Endothelial cell (in vitro differentiated cells): ENCODE data around the gene PACRG. TPM values are rescaled to one million over a fixed set of nuclear protein-coding genes. Genes with fewer than 3 reads are reported as not detected.

Experiments
- DNase-seq: peaks from one replicate; pipeline ENCODE4 v3.0.0; 2021; ENCODE audit warnings: low spot score
- H3K27ac Mint-ChIP-seq: one replicate; pipeline ENCODE4 v1.8.0; 2021; ENCODE audit warnings: mixed read lengths, inconsistent platforms; ENCODE audit not compliant: unreplicated experiment
- H3K27me3 Mint-ChIP-seq: one replicate; pipeline ENCODE4 v1.8.0; 2021; ENCODE audit warnings: mild to moderate bottlenecking, moderate library complexity, mixed read lengths, inconsistent platforms; ENCODE audit not compliant: unreplicated experiment
- H3K36me3 Mint-ChIP-seq: one replicate; pipeline ENCODE4 v1.8.0; 2021; ENCODE audit warnings: mild to moderate bottlenecking, low read depth, mixed read lengths, inconsistent platforms; ENCODE audit not compliant: unreplicated experiment
- H3K4me1 Mint-ChIP-seq: one replicate; pipeline ENCODE4 v1.8.0; 2021; ENCODE audit warnings: mild to moderate bottlenecking, mixed read lengths, inconsistent platforms; ENCODE audit not compliant: unreplicated experiment
- H3K4me3 Mint-ChIP-seq: one replicate; pipeline ENCODE4 v1.8.0; 2021; ENCODE audit warnings: mild to moderate bottlenecking, mixed read lengths, inconsistent platforms; ENCODE audit not compliant: unreplicated experiment
- H3K9me3 Mint-ChIP-seq: one replicate; pipeline ENCODE4 v1.8.0; 2021; ENCODE audit warnings: mixed read lengths, inconsistent platforms; ENCODE audit not compliant: unreplicated experiment
- CTCF ChIP-seq: fragments of 200-600 bp; sonication (generic); IDR thresholded peaks from one replicate; pipeline ENCODE4 v1.5.0; 2021; ENCODE audit warnings: antibody characterized with exemption; ENCODE audit not compliant: unreplicated experiment
- total RNA-seq: library from RNA; stranded (reverse); fragmentation: NEBNext Ultra II Directional; extraction: Animal tissue kit (Norgen Biotek cat#: 25700); gene quantifications from one replicate; pipeline ENCODE4 v1.2.1, GENCODE V29; 2021; ENCODE audit not compliant: unreplicated experiment

PACRG gene
- total RNA-seq, 1 donor from 2014 or later = 1.1 TPM

GRCh38 chr6:163085426-163085825, 357.7 kb downstream of the PACRG start:
- Mint-ChIP-seq H3K4me3 (no peak overlapping the region), H3K36me3 (peaks cover 6% of the 10 kb centered on the region), H3K27ac (no peak overlapping the region), H3K4me1 (peaks cover 31% of the 10 kb centered on the region), H3K27me3 (peaks cover 2% of the 10 kb centered on the region), H3K9me3 (no peaks in the 10 kb centered on the region)
- TF ChIP-seq CTCF = no peak
- DNase-seq = no peak

GRCh38 chr6:163085861-163086623, 358.3 kb downstream of the PACRG start:
- Mint-ChIP-seq H3K4me1 (peaks cover 31% of the 10 kb centered on the region), H3K4me3 (no peak overlapping the region), H3K27ac (no peak overlapping the region), H3K9me3 (no peaks in the 10 kb centered on the region), H3K27me3 (peaks cover 2% of the 10 kb centered on the region), H3K36me3 (peaks cover 6% of the 10 kb centered on the region)
- TF ChIP-seq CTCF = no peak
- DNase-seq = no peak

GRCh38 chr6:163086624-163086920, 358.8 kb downstream of the PACRG start:
- Mint-ChIP-seq H3K4me1 (peaks cover 31% of the 10 kb centered on the region), H3K27ac (no peak overlapping the region), H3K36me3 (peaks cover 6% of the 10 kb centered on the region), H3K4me3 (no peak overlapping the region), H3K27me3 (peaks cover 2% of the 10 kb centered on the region), H3K9me3 (no peaks in the 10 kb centered on the region)
- no peak for DNase-seq
- no peak for TF ChIP-seq CTCF

- no peak for DNase-seq
- Mint-ChIP-seq H3K4me1 (peaks cover 28% of the 10 kb centered on the region), H3K4me3 (no peak overlapping the region), H3K27ac (no peak overlapping the region), H3K9me3 (no peaks in the 10 kb centered on the region), H3K36me3 (peaks cover 6% of the 10 kb centered on the region), H3K27me3 (peaks cover 2% of the 10 kb centered on the region)
- TF ChIP-seq CTCF = no peak
Measured at GRCh38 chr6:163087981-163088380, 360.2 kb downstream of the PACRG start.

- TF ChIP-seq CTCF = no peak
- Mint-ChIP-seq H3K4me3 (no peak overlapping the region), H3K27ac (no peak overlapping the region), H3K27me3 (peaks cover 1% of the 10 kb centered on the region), H3K4me1 (no peaks in the 10 kb centered on the region), H3K36me3 (no peaks in the 10 kb centered on the region), H3K9me3 (no peaks in the 10 kb centered on the region)
- no peak for DNase-seq
Measured at GRCh38 chr6:163092876-163093275, 365.1 kb downstream of the PACRG start.
